ENCODE measurements around the gene NODAL. TPM values are rescaled to one million over a fixed set of nuclear protein-coding genes. Genes with fewer than 3 reads are reported as not detected.

NODAL gene
- polyA plus RNA-seq, 3 donors: 0.14 to 0.45 (median 0.33) TPM

- DNase-seq (ENCODE audit: extremely low read depth in 1 of 11, low read depth in 9 of 11, low spot score in 4 of 11): peak in 5 of 11 donors; percentile 8 to 22 (median 12)
Measured at GRCh38 chr10:70404787-70405036, 36.8 kb downstream of the NODAL start.

GRCh38 chr10:70404036-70404786 is 37.3 kb downstream of the NODAL start, which contains the start of gene EIF4EBP2:
Gene EIF4EBP2 (plus strand): TSS chr10:70404145. CDS start chr10:70404402, 257 bp downstream.
- DNase-seq (ENCODE audit: extremely low read depth in 1 of 11, low read depth in 9 of 11, low spot score in 4 of 11): peak; percentile 90 to 97 (median 95)

DNA sequence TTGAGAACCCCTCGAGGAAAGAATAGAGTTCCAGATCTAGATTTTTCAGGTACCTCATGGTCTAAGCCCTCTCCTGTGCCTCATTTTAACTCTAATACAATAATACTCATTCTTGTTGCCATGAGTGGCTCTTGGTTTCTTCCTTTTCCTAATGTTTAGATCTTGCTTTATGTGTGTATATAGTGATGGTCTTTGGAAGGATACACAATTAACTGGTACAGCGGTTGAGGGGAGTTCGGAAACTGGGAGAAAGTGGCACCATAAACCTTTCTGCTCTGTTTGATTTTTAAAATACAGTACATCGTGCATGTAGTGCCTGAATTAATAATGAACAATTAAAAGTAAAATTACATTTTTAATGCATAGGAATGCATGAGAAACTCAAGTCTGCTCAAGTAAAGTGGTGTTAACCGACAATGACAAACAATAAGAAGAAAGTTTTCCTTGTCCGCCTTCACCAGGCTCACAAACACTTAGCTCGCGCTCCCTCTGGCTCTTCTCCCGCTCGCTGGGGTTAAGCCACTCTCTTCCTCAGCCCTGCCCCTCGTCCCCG is 37.9 kb downstream of the NODAL start:
- peak in 1 of 11 donors; percentile 4 for DNase-seq (ENCODE audit: extremely low read depth in 1 of 11, low read depth in 9 of 11, low spot score in 4 of 11)

DNA sequence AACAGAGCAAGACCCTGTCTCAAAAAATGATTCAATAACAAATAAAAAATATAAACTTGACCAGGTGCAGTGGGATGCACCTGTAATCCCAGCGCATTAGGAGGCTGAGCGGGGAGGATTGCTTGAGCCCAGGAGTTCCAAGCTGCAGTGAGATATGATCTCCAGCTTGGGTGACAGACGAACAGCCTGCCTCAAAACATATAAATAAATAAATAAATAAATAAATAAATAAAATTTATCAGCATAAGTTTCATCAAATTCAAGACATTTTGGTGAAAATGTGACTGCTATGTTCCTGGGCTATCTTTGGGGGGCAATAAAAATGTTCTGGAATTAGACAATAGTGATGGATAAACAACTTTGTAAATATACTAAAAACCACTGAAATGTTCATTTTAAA is 42.3 kb downstream of the NODAL start:
- DNase-seq (ENCODE audit: extremely low read depth in 1 of 11, low read depth in 9 of 11, low spot score in 4 of 11): no peak

- no peak for DNase-seq (ENCODE audit: extremely low read depth in 1 of 11, low read depth in 9 of 11, low spot score in 4 of 11)
Measured at GRCh38 chr10:70396140-70396539, 45.3 kb downstream of the NODAL start.

DNA sequence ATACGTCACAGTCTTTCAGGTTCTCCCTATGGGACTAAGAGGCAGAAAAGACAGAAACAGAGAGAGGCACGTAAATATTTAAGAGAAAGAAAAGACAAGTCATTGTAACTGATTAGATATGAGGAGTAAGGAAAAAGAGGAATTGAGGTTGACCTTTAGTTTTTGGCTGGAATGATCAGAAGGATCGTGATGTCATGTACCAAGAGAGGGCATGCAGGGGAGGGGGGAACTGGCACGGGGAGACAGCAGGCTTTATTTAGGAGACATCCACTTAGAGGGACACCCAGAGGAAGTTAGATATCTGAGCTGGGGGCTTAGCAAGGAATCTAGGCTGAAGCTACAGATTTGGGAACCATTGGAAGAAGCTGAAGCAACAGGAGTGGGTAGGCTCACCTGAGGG is 49.8 kb downstream of the NODAL start:
- no peak for DNase-seq (ENCODE audit: extremely low read depth in 1 of 11, low read depth in 9 of 11, low spot score in 4 of 11)

Other genes with a start within 250 kb of the NODAL start
- 100 to 1,000 TPM in 2 of 3 donors, 10 to 100 TPM in 1; 98.4 to 117 (median 110) TPM for gene PPA1, start 208.3 kb downstream of the NODAL start, polyA plus RNA-seq (ENCODE audit: insufficient read length in 3 of 3)
- gene NPFFR1, start 157.7 kb downstream of the NODAL start, polyA plus RNA-seq (ENCODE audit: insufficient read length in 3 of 3): under 1 TPM; 0.14 to 0.27 (median 0.23) TPM
- gene LRRC20, start 59.1 kb downstream of the NODAL start, polyA plus RNA-seq (ENCODE audit: insufficient read length in 3 of 3): 10 to 100 TPM in 2 of 3 donors, 1 to 10 TPM in 1; 9.5 to 11.1 (median 10.9) TPM
- gene EIF4EBP2, start 37.5 kb downstream of the NODAL start, polyA plus RNA-seq (ENCODE audit: insufficient read length in 3 of 3): 10 to 100 TPM; 75.1 to 97.4 (median 81.0) TPM
- 10 to 100 TPM; 10.1 to 12.8 (median 11.9) TPM for gene PALD1, start 37.1 kb upstream of the NODAL start, polyA plus RNA-seq (ENCODE audit: insufficient read length in 3 of 3)
- under 1 TPM; 0.41 to 0.85 (median 0.42) TPM for gene PRF1, start 161.1 kb upstream of the NODAL start, polyA plus RNA-seq (ENCODE audit: insufficient read length in 3 of 3)
- 1 to 10 TPM; 1.1 to 2.0 (median 1.2) TPM for gene ADAMTS14, start 230.8 kb upstream of the NODAL start, polyA plus RNA-seq (ENCODE audit: insufficient read length in 3 of 3)